Loucy (cell line): ENCODE data around the gene ADAM11.

Experiments
- CTCF ChIP-seq: fragments of 200-600 bp; sonication (generic); conservative IDR thresholded peaks from 2 replicates; pipeline ENCODE4 v1.5.1; 2014; ENCODE audit warnings: mild to moderate bottlenecking, antibody characterized with exemption, low read length
- EZH2phosphoT487 ChIP-seq: fragments of 200-600 bp; IDR thresholded peaks from 2 replicates; pipeline ENCODE4 v1.6.1; 2018; ENCODE audit warnings: antibody characterized with exemption, mild to moderate bottlenecking, moderate library complexity, borderline replicate concordance

- TF ChIP-seq CTCF (peak; percentile 95), EZH2phosphoT487 (no peak)
Measured at GRCh38 chr17:44779211-44780025, 20.6 kb downstream of the ADAM11 start.
